Measurements from ENCODE around the gene RAPGEF5. TPM values are rescaled to one million over a fixed set of nuclear protein-coding genes. Genes with fewer than 3 reads are reported as not detected.

The RAPGEF5 gene
- total RNA-seq, 1 donor from 2014 or later = 9.9 TPM

GRCh38 chr7:22157552-22157951 lies 199.4 kb downstream of the RAPGEF5 start:
- Mint-ChIP-seq H3K4me1 (ENCODE audit: low read depth) (peaks cover 7% of the 10 kb centered on the region), H3K36me3 (ENCODE audit: insufficient read depth) (no peaks in the 10 kb centered on the region), H3K27me3 (no peaks in the 10 kb centered on the region), H3K27ac (no peak overlapping the region), H3K9me3 (ENCODE audit: low read depth) (no peaks in the 10 kb centered on the region), H3K4me3 (ENCODE audit: low read depth) (no peak overlapping the region)
- TF ChIP-seq, protein P1, sequence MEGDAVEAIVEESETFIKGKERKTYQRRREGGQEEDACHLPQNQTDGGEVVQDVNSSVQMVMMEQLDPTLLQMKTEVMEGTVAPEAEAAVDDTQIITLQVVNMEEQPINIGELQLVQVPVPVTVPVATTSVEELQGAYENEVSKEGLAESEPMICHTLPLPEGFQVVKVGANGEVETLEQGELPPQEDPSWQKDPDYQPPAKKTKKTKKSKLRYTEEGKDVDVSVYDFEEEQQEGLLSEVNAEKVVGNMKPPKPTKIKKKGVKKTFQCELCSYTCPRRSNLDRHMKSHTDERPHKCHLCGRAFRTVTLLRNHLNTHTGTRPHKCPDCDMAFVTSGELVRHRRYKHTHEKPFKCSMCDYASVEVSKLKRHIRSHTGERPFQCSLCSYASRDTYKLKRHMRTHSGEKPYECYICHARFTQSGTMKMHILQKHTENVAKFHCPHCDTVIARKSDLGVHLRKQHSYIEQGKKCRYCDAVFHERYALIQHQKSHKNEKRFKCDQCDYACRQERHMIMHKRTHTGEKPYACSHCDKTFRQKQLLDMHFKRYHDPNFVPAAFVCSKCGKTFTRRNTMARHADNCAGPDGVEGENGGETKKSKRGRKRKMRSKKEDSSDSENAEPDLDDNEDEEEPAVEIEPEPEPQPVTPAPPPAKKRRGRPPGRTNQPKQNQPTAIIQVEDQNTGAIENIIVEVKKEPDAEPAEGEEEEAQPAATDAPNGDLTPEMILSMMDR (IDR thresholded peaks at IDR 0.05; ENCODE audit: unreplicated experiment) = no peak
- no peak for DNase-seq (ENCODE audit: low spot score, unreplicated experiment)

- Mint-ChIP-seq H3K4me1 (ENCODE audit: low read depth) (peaks cover 7% of the 10 kb centered on the region), H3K9me3 (ENCODE audit: low read depth) (no peaks in the 10 kb centered on the region)
Measured at GRCh38 chr7:22156205-22156604, 200.7 kb downstream of the RAPGEF5 start.

DNA sequence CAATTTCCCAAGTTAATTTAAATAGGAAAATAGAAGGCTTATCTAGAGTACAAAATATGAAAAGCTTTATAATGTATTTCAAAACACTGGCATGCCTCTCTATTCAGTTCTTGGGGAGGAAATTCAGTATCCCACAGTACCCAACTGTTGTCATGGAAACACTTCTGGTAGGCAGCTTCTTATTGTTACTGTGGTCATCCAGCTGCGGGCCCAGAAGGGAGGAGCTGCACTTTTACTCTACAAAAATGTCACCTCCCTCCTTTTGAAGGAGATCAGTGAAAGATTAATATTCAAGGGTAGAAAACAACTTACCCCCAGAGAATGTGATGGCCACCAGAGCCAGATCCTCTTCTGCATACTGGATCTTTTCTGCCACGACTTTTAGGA lies 202.8 kb downstream of the RAPGEF5 start:
- Mint-ChIP-seq H3K27me3 (no peaks in the 10 kb centered on the region), H3K27ac (no peak overlapping the region), H3K4me1 (ENCODE audit: low read depth) (peaks cover 7% of the 10 kb centered on the region), H3K4me3 (ENCODE audit: low read depth) (no peak overlapping the region), H3K9me3 (ENCODE audit: low read depth) (no peaks in the 10 kb centered on the region), H3K36me3 (ENCODE audit: insufficient read depth) (peaks cover 1% of the 10 kb centered on the region)
- DNase-seq (ENCODE audit: low spot score, unreplicated experiment) = no peak
- TF ChIP-seq, protein P1 (IDR thresholded peaks at IDR 0.05; ENCODE audit: unreplicated experiment) = no peak

More at GRCh38 chr7:22156205-22156604, 200.7 kb downstream of the RAPGEF5 start:
- Mint-ChIP-seq H3K4me3 (ENCODE audit: low read depth) (no peak overlapping the region), H3K27ac (no peak overlapping the region), H3K36me3 (ENCODE audit: insufficient read depth) (no peaks in the 10 kb centered on the region), H3K27me3 (no peaks in the 10 kb centered on the region)
- TF ChIP-seq, protein P1 (IDR thresholded peaks at IDR 0.05; ENCODE audit: unreplicated experiment) = no peak
- DNase-seq (ENCODE audit: low spot score, unreplicated experiment) = no peak

GRCh38 chr7:22153432-22154142 lies 203.4 kb downstream of the RAPGEF5 start:
- H3K27me3 Mint-ChIP-seq = no peaks in the 10 kb centered on the region
- no peaks in the 10 kb centered on the region for H3K9me3 Mint-ChIP-seq (ENCODE audit: low read depth)
- H3K4me1 Mint-ChIP-seq (ENCODE audit: low read depth) = peaks cover 7% of the 10 kb centered on the region
- no peak overlapping the region for H3K4me3 Mint-ChIP-seq (ENCODE audit: low read depth)
- H3K36me3 Mint-ChIP-seq (ENCODE audit: insufficient read depth) = peaks cover 1% of the 10 kb centered on the region
- no peak for DNase-seq (ENCODE audit: low spot score, unreplicated experiment)
- TF ChIP-seq, protein P1 (IDR thresholded peaks at IDR 0.05; ENCODE audit: unreplicated experiment) = no peak
- H3K27ac Mint-ChIP-seq = no peak overlapping the region

DNA sequence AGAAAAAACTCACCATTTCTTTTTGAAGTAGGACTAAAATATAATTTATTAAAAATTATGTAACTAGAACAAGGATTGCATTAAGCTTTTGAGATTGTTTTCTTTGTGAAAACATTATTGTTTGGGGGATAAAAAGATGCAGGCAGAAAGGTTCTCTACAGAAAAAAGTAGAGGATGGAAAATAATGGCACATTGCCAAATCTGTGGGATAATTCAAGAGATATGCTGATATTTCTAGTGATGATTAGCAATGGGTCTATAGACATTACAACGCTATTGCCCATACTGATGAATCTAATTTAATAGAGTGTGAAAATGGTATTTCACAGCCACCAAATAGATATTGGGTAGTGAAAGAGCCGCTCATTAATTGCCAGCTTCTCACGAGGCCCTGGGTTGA lies 204.3 kb downstream of the RAPGEF5 start:
- H3K27me3 Mint-ChIP-seq = no peaks in the 10 kb centered on the region
- no peaks in the 10 kb centered on the region for H3K9me3 Mint-ChIP-seq (ENCODE audit: low read depth)
- H3K27ac Mint-ChIP-seq = no peak overlapping the region
- no peak overlapping the region for H3K4me3 Mint-ChIP-seq (ENCODE audit: low read depth)
- TF ChIP-seq, protein P1 (IDR thresholded peaks at IDR 0.05; ENCODE audit: unreplicated experiment) = no peak
- H3K4me1 Mint-ChIP-seq (ENCODE audit: low read depth) = peaks cover 7% of the 10 kb centered on the region
- H3K36me3 Mint-ChIP-seq (ENCODE audit: insufficient read depth) = peaks cover 1% of the 10 kb centered on the region
- no peak for DNase-seq (ENCODE audit: low spot score, unreplicated experiment)

All from progenitor cell of endocrine pancreas (in vitro differentiated cells).